Fibroblast of skin of abdomen (primary cell): ENCODE data around the gene ALDH1A2.

Experiments used
- DNase-seq: peaks from one replicate; pipeline ENCODE4 v3.0.0-alpha.2; 2013

Gene ALDH1A2

DNA sequence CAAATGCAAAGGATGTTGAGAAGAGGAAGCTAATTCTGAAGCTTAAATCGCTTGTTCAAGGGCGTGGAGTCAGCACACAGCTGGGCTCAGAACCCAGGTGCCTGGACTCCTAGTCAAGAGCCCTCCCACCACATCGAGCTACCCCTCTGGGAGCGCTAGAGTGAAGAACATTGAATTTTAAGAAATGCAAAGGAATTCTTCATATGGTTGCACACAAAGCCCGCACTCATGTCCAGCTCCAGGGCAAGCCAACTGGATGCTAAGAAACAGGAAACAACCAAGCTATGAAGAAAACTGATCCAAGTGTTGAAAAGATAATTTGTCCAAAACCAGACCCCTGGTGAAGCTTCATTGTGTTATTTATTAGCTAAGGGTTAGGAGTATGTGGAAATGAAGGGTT is 122.3 kb downstream of the ALDH1A2 start:
- DNase-seq = no peak

DNA sequence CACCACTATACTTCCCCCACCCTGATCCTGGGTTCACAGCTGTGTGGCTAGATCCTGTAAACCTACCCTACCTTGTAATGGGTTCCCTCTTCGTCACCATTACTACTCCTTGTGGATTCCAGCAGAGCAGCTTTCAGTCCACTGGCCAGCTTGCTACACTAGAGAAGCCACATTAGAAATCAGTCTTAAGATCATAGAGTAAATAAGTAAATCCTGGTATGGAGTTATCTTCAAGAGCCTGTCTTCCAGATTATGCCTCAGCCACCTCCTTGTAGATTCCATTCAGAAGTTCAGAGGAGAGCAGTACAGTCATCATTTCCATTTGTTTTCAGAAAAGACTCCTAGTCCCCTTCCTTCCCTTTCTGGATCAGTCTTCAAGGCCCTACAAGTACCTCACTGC is 123.7 kb downstream of the ALDH1A2 start:
- DNase-seq = no peak

DNA sequence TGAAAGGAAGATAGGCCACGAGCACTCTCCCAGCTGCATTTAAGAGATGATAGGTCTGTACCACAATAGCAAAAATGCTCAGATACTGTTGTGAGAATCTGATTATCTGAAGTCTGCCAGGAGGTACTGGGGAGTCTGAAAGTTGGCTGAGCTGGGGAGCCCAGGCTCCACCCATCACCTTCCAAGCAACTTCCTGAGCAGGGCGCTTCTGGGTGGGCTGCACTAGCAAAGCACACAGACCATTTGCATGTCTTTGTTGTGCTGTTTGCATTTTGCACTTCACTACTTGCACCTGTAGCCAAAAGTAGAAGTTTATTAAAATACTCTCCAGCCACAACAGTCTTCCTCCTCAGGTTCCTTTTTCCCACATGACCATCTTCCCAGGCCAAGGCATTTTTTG is 133.2 kb downstream of the ALDH1A2 start:
- no peak for DNase-seq

DNA sequence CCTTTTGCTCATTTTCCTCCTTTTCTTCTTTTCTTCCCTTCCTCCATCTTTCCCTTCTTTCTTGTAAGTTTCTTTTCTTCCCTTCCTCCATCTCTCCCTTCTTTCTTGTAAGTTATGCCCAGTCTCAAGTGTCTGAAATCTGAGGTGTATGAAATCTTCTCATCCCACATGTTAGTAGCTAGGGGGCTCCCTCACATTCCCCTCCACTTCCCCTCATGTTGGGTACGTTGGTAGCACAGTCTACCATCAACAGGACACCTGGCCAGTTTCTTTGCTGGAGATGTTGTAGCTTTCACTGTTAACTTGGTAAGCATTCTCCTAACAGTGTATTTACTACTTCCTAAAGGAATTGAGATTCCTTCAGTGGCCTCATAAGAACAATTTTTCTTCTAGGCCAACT is 133.9 kb downstream of the ALDH1A2 start:
- DNase-seq = no peak

DNA sequence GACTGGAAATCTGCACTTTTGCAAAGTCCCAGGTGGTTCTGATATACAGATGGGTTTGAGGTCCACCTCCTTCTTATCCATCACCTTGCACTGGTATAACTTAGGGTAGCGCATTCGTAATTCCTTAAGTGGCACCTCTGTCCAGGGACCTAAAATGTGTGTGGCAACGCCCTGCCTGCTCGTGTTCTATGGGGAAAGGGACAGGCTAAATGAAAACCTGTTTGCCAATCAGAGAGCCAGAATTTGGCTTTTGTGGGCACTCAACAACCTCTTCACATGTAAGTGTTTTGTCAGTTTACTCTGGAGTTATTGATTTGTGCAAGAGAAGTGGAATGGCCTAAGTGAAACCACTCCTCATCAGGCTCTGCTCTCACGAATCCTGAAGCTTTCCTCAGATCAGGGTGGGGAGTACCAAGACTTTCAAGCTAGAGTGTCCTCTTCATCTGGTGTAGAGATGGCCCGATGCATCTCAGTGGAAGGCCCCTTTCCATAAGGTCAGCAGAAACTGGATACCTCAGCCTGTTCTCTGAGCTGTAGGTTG is 138.3 kb downstream of the ALDH1A2 start:
- no peak for DNase-seq

DNA sequence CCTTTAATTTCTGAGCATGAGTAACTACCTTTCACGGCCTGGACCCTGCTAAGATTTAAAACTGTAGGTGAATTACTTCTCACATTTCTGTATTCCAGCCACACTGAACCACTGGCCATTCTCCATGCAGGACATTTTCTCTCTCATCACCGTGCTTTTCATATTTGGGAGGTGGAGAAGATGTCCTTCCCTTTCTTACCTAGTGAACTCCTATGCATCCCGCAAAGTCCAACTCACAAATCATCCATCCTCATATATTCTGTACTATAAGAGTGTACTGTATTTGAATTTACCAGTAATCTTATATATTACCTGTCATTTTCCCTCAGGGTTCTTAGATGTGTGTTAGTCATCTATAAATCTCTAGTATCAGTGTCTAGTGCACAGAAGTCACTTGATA is 139.9 kb downstream of the ALDH1A2 start:
- no peak for DNase-seq

DNA sequence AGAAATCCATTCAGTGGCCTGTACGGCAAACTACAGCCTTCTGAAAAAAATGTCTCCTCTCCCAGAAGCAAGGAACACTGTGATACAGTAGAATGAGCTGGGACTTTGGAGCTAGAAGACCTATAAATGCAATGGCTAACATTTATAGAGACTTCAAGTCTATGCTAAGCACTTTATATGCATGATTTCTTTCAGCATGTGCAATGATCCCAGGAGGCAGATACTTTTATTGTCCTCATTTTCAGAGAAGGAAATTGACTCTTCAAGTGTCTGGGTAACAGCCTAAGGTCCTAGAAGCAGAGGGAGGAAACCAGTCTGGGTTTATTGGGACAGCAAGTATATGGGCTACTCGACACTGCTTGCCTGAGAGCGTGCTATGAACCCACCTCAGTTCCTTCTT is 140.9 kb downstream of the ALDH1A2 start:
- DNase-seq = no peak

DNA sequence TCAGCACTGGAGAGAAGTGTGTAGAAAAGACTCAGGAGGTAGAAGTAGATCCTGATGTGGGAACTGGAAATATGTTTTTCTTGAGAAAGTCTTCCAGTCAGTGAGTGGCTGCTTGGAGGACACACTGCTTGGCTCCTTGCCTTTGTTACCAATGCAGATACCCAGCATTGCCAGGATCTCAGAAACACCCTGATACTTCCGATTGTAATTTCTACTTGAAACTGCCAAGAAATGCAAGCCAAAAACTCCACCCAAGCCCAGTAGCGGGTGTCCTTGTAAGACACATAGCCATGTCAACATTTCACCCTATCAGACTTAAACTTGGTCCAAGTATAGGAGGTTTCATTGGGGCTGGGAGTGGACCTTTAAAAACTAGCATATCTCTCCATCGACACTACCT is 141.8 kb downstream of the ALDH1A2 start:
- no peak for DNase-seq

DNA sequence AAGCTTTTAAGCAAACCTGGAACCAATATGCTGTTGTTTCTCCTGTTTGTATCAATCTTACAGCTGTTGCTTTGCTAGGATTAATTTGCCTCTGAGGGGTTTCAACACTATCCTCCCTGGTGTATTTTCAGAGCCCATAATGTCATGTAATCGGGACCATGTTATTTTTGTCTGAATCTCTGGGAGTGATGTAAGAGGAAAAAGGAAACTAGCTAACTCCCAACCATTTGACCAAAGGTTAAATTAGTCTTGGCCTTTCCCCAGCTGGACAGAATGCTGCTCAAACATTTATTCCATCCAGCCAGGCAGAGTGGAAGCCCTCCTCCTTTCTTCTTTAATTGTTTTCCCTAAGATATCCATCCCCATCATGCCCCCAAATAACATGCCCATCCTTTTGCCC is 142.2 kb downstream of the ALDH1A2 start:
- no peak for DNase-seq

DNA sequence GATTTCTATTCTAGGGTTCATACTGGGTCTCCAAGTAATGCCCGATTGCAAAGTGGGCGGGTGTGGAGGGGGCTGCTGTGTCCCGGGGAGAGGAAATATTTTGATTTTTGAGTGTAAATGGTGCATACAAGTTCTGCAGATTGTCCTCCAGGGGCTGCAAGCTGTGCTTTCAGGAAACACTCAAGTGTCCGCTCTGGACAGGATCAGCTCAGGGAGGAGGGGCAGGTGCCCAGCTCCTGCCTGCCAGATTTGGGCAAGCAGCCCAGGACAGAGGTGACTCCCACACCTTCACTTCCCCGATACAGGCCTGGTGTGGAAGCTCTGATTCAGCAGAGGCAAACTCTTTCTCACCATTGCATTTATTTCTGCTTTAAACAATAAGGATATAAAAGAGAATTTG is 142.7 kb downstream of the ALDH1A2 start:
- DNase-seq = no peak

DNA sequence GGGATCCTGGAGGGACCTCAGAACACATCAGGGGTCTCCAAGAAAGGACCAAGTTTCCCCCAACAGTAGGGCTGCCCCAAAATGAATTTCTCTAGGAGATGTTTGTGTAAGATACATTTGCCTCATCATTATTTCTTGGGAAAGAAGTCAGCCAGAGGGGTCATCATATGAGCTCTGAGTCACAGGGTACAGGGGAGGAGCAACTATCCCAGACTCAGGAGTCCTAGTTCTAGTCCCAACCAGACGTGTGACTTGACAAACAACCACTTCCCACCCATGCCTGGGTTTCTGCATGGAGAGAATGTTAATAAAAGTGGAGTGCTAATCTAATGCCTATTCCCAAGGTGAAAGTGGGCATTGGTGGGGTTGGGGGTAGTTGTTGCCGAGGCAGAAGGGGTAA is 144.1 kb downstream of the ALDH1A2 start:
- DNase-seq = no peak

DNA sequence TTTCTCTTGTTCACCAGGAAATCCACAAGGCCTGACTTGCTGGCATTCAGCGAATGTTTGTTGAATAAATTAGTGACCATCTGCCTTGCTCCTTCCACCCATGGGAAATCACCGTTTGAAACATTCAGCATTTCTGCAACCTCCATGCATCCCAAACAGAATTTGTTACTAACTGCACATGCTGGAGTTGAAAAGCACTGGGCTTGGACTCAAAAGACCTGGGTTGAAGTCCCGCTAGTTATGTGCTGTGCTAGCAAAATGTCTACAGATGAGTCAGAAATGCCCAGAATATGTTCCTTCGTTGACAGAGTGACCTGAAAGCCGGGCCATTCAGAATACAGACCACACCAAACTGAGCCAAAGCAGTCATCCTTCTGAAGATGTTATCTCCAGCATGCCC is 144.6 kb downstream of the ALDH1A2 start:
- DNase-seq = no peak

DNA sequence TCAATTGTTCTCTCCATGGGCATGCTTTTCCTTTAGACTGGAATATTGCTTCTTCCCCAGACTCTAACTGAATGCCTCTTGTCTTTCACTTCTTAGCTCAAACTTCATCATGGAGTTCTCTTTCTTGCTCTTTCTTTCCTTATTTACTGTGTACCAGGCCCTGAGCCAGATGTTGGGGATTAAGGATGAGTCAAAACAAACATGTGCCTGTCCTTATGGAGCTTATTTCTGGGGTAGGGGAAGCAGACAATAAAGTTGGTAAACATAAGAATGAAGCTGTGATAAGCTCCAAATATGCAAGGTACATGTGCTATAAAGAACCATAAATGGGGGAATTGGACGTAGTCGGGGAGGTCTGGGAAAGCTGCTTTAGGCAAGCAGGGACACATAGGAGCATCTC is 145.8 kb downstream of the ALDH1A2 start:
- DNase-seq = no peak

DNA sequence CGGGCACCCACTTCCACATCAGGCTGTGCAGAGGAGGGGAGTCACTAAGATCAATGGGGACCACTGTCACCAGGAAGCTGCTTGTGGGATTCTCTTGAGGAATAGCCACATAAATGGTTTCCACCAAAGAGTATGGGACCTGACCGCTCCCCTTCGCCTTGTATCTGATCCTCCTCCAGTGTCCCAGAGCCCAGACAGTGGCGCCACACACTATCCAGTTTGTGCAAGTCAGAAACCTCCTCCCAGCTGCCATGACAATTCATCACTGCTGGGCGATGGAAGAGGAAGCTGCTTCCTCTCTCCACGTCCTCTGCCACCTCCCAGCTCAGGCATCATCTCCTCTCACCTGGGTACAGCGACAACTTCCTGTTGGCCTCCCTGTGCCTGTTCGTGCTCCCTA is 147.5 kb downstream of the ALDH1A2 start:
- DNase-seq = no peak

DNA sequence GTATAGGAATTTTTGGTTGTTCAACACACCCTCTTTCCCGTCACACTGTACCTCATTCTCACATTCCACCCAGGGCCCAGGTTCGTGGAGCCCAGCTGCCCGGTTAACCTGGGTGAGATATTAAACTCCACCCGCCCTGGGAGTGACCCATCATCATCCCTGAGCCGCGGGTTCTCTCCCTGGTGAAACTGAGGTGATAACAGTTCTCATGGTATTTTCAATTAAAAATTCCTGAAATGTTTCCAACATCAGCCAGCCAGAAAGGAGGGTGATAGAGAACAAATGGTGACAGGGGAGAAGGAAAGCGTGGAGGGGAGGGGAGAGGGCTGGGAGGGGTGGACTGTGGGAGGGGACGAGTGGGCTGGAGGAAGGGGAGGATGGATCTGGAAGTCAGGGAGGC is 148.8 kb downstream of the ALDH1A2 start:
- no peak for DNase-seq

DNA sequence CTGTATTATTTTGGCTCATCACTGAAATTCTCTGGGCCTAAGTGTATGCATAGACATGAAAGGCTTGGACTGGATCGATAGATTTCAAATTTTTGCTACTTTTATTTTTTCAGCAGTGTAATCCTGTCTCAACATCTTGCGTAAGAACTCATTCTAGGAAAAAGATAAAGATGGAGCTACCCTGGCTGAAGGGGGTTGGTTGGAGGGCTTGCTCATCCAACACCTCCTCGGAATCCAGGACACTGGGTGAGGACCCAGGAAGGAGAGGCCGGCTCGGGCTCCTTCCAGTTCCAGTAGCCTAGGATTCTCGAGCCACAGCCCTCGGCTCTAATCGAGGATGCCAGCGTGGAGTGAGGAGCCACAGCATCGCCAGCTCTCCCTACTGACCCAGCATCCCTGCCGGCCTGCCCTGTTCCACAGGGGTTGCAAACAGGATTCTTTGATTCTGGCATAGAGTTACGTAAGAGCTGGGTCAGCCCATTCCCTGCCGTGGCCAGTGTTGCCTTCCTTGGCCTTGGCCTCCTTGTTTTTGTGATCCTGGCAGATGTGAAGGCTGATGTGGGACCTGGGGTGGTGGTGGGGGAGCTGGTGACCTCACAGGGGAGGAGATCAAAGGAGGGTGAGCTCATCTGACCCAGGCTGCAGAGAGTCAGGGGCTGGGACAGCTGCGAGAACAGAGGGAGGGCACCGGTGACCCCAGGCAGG is 149.5 kb downstream of the ALDH1A2 start:
- no peak for DNase-seq

DNA sequence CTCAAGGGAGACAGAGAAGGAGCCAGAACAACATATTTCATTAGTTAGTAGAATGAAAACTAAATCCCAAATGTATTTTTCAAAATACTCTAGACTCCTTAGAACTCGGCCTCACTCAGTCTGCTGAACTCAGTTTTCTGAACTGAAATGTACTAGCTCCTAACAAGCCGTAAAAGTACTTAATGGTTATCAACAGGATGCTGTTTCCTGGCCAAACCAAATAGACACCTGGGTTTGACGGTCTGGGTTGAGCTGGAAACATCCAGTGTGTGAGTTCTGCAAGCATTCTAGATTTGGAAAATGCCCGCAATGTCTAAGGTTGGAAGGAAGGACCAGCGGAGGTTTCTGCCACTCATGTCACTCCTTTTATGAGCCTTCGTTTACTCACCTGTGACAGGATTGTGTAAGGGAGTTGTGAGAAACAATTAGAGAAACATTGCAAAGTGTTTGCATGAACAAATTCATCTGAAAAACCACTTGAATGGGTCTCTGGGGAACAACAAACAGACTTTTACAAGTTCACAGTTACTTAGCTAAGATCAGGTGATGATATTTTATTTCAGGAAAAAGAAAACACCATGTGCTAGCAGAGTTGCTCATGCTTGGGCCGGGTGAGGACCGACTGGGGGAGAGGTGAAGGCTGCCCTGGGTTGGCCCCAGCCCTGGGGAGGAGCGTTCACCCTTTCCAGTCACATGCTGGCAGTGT is 151.0 kb downstream of the ALDH1A2 start:
- DNase-seq = no peak

DNA sequence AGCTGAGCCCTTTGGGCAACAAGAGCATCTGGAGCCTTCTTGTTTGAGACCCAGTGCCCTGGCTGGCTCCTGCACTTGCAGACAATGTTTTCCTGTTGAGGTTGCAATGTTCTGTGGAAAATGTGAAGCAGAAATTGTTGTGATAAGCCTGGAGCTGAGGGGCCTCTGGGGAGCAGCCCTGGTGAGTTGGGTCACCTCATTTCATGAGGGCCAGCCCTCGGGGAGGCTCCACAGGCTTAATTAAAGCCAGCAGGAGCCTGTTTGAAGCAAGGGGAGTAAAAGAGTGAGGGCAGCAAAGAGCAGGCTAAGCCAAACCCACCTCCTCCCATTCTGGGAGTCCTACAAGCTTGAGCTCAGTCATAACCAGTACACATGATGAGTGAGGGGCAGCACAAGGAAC is 154.3 kb downstream of the ALDH1A2 start:
- DNase-seq = no peak

DNA sequence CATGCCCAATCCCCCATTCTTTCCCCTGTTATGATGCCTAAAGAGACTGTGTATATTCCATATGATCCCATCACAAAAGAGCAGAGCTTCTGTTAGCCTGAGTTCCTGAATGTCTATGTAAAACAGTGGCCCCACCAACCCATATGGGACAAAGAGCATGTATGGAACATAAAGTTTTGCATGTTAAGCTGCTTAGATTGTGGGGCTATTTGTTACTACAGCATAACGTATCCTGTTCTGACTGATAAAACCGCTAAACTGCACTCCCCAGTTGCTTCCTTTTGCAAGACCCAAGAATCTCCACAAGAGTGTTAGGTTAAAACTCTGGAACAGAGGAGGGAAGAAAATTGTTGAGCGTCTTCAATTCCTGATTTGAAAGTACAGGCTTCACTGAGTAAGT is 154.8 kb downstream of the ALDH1A2 start:
- DNase-seq = no peak

DNA sequence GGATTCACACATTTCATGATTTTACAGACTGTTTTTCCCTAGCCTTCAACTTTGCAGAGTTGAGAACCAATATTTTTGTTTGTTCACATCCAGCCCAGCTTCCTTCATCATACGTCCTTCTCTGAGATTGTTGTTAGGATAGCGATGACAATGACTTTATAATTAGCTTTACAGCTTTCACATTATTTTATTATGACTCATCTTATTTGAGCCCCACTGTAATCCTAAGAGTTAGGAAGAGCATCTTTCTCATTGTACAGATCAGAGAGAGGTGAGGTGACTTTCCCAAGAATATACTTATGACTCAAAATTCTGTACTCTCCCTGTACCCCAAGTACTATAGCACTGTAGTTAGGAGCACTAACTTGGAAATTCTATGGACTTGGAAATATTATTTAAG is 156.1 kb downstream of the ALDH1A2 start:
- no peak for DNase-seq

DNA sequence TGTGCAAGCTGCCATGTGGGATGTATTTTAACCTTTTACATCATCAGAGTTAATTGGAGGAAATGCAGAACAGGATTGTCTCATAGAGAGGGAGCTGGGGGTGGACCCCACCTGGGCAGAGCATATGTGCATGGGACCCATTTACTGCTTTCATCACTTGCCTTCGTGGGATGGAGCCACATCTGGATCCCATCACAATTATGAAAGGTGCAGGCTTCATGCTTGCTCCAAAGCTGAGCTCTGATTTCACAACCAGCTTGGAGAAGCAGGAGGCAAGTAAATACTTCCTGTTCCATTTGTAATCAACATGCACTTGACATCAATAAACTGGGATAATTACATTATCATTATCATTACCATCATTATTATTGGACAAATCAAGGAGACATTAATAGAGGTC is 161.9 kb downstream of the ALDH1A2 start:
- DNase-seq = no peak
